Smooth muscle cell (in vitro differentiated cells): ENCODE measurements around the gene GLCE. TPM values are rescaled to one million over a fixed set of nuclear protein-coding genes. Genes with fewer than 3 reads are reported as not detected.

ENCODE experiments used
- DNase-seq: peaks from one replicate; lab custom pipeline; 2025; ENCODE audit not compliant: unreplicated experiment; lab: John Stamatoyannopoulos, UW
- H2AFZ ChIP-seq: fragments of 200-600 bp; sonication (generic); 2 replicates; pipeline ENCODE4 v1.6.0; 2016; ENCODE audit warnings: antibody characterized with exemption, low read depth, mild to moderate bottlenecking
- H3F3A ChIP-seq: fragments of 200-600 bp; sonication (generic); 2 replicates; pipeline ENCODE4 v1.6.0; 2017; ENCODE audit warnings: antibody characterized with exemption, low read depth
- H3K27ac ChIP-seq: fragments of 200-600 bp; sonication (generic); 2 replicates; pipeline ENCODE4 v1.5.1; 2016; ENCODE audit warnings: low read depth, mild to moderate bottlenecking
- H3K27me3 ChIP-seq: fragments of 200-600 bp; sonication (generic); 2 replicates; pipeline ENCODE4 v1.6.1; 2016; ENCODE audit warnings: low read depth, mild to moderate bottlenecking
- H3K36me3 ChIP-seq: fragments of 200-600 bp; sonication (generic); 2 replicates; pipeline ENCODE4 v1.5.1; 2016; ENCODE audit warnings: low read depth
- H3K4me1 ChIP-seq: fragments of 200-600 bp; sonication (generic); 2 replicates; pipeline ENCODE4 v1.5.1; 2016; ENCODE audit warnings: low read depth
- H3K4me2 ChIP-seq: fragments of 200-600 bp; sonication (generic); 2 replicates; pipeline ENCODE4 v1.6.0; 2016; ENCODE audit warnings: mild to moderate bottlenecking
- H3K4me3 ChIP-seq: fragments of 200-600 bp; sonication (generic); 2 replicates; pipeline ENCODE4 v1.5.1; 2016; ENCODE audit warnings: mild to moderate bottlenecking
- H3K79me2 ChIP-seq: fragments of 200-600 bp; sonication (generic); 2 replicates; pipeline ENCODE4 v1.6.0; 2016; ENCODE audit warnings: low read depth, mild to moderate bottlenecking
- H3K9ac ChIP-seq: fragments of 200-600 bp; sonication (generic); 2 replicates; pipeline ENCODE4 v1.6.0; 2016; ENCODE audit warnings: low read depth
- H3K9me3 ChIP-seq: fragments of 200-600 bp; sonication (generic); replicated peaks from 2 replicates; pipeline ENCODE4 v1.5.1; 2016; ENCODE audit warnings: low read depth
- H4K20me1 ChIP-seq: fragments of 200-600 bp; sonication (generic); 2 replicates; pipeline ENCODE4 v1.6.0; 2016; ENCODE audit warnings: low read depth
- WGBS: methylation state at CpG from one replicate; pipeline ENCODE4 v1.1.7; 2016; ENCODE audit warnings: low lambda C conversion rate; 5-methylcytosine and 5-hydroxymethylcytosine counted together
- polyA plus RNA-seq: library from polyadenylated mRNA; unstranded; fragments of >200 nt; fragmentation: Nextera tagmentation; extraction: Ambion mirVana; gene quantifications from 2 replicates; pipeline ENCODE4 v1.2.1, GENCODE V29; 2016
- total RNA-seq: library from RNA; depleted of rRNA; stranded (reverse); fragments of >200 nt; gene quantifications from 2 replicates; pipeline ENCODE4 v1.2.3, GENCODE V29; 2014
- TF ChIP-seq, protein P1 (sequence below): fragments of 200-600 bp; sonication (generic); IDR thresholded peaks from 2 replicates; pipeline ENCODE4 v1.5.1; 2017; ENCODE audit warnings: borderline replicate concordance, mild to moderate bottlenecking, antibody characterized with exemption; ENCODE audit not compliant: insufficient read depth, poor library complexity, severe bottlenecking

Gene GLCE
- total and polyA plus RNA-seq, 2 experiments from 2014 or later: 8.3 to 26.6 TPM

DNA sequence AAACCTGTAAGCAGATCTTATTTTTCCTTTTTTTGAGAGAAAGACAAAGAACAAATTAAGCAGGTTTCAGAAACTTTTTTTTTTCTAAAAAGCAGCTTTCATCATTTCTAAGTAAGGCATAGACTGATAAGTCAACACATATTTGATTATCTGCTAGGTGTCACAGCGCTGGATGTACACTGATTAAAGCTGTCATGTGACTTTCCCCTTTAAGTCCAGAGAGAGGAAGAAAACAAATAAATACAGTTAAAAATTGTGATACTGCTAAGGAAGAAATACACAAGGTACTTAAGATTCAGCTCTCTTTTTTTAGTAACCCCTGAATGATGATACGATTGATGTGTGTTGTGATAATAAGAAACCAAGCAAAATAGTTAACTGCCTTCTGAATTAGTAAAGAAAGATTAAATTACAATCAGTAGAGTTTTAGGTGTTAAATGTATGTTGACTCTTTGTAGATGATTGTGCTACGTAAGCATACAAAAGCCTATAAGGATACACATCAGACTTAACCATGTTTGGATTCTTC is 2.8 kb downstream of the GLCE start:
- WGBS: 95% methylated on average over 3 of the region's 3 CpGs
- Histone ChIP-seq H2AFZ (no peak overlapping the region), H3F3A (peaks cover 3% of the 10 kb centered on the region), H3K9ac (no peak overlapping the region), H4K20me1 (peaks cover 36% of the 10 kb centered on the region), H3K4me1 (peaks cover 12% of the 10 kb centered on the region), H3K4me3 (no peak overlapping the region), H3K27me3 (no peaks in the 10 kb centered on the region), H3K36me3 (no peaks in the 10 kb centered on the region), H3K4me2 (no peak overlapping the region), H3K9me3 (no peaks in the 10 kb centered on the region), H3K79me2 (peaks cover 43% of the 10 kb centered on the region), H3K27ac (no peak overlapping the region)
- TF ChIP-seq, protein P1, sequence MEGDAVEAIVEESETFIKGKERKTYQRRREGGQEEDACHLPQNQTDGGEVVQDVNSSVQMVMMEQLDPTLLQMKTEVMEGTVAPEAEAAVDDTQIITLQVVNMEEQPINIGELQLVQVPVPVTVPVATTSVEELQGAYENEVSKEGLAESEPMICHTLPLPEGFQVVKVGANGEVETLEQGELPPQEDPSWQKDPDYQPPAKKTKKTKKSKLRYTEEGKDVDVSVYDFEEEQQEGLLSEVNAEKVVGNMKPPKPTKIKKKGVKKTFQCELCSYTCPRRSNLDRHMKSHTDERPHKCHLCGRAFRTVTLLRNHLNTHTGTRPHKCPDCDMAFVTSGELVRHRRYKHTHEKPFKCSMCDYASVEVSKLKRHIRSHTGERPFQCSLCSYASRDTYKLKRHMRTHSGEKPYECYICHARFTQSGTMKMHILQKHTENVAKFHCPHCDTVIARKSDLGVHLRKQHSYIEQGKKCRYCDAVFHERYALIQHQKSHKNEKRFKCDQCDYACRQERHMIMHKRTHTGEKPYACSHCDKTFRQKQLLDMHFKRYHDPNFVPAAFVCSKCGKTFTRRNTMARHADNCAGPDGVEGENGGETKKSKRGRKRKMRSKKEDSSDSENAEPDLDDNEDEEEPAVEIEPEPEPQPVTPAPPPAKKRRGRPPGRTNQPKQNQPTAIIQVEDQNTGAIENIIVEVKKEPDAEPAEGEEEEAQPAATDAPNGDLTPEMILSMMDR: no peak
- no peak for DNase-seq

DNA sequence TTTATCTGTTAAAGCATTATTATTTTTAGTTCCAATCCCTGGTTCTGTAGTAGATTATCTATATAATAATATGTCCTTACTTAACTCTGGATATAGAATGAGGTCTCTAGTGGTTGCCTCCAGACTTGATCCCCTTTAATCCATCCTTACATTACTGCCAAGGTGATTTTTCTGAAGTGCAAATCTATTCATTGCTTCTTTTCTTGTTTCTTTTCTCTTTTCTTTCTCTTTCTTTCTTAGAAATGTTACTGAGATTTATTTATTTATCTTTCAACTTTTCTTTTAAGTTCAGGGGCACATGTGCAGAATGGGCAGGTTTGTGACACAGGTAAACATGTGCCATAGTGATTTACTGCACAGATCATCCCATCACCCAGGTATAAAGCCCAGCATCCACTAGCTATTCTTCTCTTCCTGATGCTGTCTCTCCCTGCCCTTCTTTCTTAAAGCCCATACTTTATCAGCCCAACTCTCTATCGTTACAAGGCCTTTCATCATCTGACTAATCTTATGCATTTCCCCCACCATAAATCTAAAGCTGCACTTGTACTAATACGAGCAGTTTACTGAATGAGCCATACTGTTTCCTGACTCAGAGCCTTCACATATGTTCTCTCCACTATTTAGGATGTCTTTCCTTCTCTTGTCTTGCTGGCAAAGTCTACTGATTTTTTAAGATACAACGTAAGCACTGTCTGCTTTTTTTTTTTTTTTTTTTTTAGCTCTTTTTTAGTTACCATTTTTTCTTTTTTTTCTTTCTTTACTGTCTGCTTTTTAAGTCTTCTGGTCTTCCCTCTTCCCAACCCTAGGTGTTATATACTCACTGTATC is 4.6 kb downstream of the GLCE start:
- H3K4me3 ChIP-seq: no peak overlapping the region
- no peak overlapping the region for H3K27ac ChIP-seq
- no peaks in the 10 kb centered on the region for H3K36me3 ChIP-seq
- TF ChIP-seq, protein P1: no peak
- H4K20me1 ChIP-seq: peaks cover 36% of the 10 kb centered on the region
- no peak overlapping the region for H2AFZ ChIP-seq
- H3K4me2 ChIP-seq: no peak overlapping the region
- peaks cover 60% of the 10 kb centered on the region for H3K79me2 ChIP-seq
- H3K27me3 ChIP-seq: no peaks in the 10 kb centered on the region
- no peaks in the 10 kb centered on the region for H3K9me3 ChIP-seq
- 35% methylated on average over 3 of the region's 3 CpGs for WGBS
- peaks cover 12% of the 10 kb centered on the region for H3K4me1 ChIP-seq
- H3F3A ChIP-seq: peaks cover 3% of the 10 kb centered on the region
- DNase-seq: no peak
- no peak overlapping the region for H3K9ac ChIP-seq

DNA sequence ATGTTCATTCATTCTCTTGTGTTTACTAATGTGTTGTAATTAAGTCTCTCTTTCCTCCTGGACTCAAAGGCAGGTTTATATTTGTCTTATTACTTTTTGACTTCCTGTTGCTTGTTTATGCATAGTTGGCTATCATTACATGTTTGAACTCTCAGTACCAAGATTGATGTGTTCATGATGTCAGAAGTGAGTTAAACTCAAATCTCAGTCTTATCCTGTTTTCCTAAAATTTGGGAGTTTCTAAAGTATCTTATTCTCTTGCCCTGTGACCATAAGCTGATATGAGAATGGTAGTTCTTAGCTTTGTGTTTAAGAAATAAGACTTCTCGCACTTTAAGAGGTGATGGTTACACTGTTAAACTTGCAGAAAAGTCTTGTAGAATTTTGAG is 5.2 kb downstream of the GLCE start:
- H3K27ac ChIP-seq: no peak overlapping the region
- peaks cover 3% of the 10 kb centered on the region for H3F3A ChIP-seq
- no peak for DNase-seq
- peaks cover 66% of the 10 kb centered on the region for H3K79me2 ChIP-seq
- WGBS: 95% methylated on average over 1 of the region's 1 CpG
- TF ChIP-seq, protein P1: no peak
- peaks cover 12% of the 10 kb centered on the region for H3K4me1 ChIP-seq
- no peak overlapping the region for H2AFZ ChIP-seq
- no peaks in the 10 kb centered on the region for H3K36me3 ChIP-seq
- no peak overlapping the region for H3K4me2 ChIP-seq
- H3K27me3 ChIP-seq: no peaks in the 10 kb centered on the region
- no peak overlapping the region for H3K4me3 ChIP-seq
- H3K9ac ChIP-seq: no peak overlapping the region
- H4K20me1 ChIP-seq: peaks cover 36% of the 10 kb centered on the region
- no peaks in the 10 kb centered on the region for H3K9me3 ChIP-seq
